Muscle of leg (tissue), 11 donors: ENCODE measurements around the gene TMEM167B. TPM values are rescaled to one million over a fixed set of nuclear protein-coding genes. Genes with fewer than 3 reads are reported as not detected.

Experiments
- DNase-seq: peaks from one replicate; pipeline ENCODE4 v3.0.0; 2013
- H3K27ac ChIP-seq: one replicate; pipeline ENCODE4 v1.5.1; 2013; ENCODE audit warnings: mild to moderate bottlenecking, low read length, control low read depth
- H3K27me3 ChIP-seq: one replicate; pipeline ENCODE4 v1.6.1; 2013; ENCODE audit warnings: low read length; ENCODE audit not compliant: control insufficient read depth, insufficient read depth
- H3K36me3 ChIP-seq: one replicate; pipeline ENCODE4 v1.6.1; 2013; ENCODE audit warnings: low read length; ENCODE audit not compliant: control insufficient read depth, insufficient read depth
- H3K4me1 ChIP-seq: one replicate; pipeline ENCODE4 v1.6.1; 2013; ENCODE audit warnings: low read length; ENCODE audit not compliant: control insufficient read depth, insufficient read depth
- H3K4me3 ChIP-seq: one replicate; pipeline ENCODE4 v1.5.1; 2013; ENCODE audit warnings: low read length, control low read depth
- H3K9me3 ChIP-seq: replicated peaks from 2 replicates; pipeline ENCODE4 v1.6.1; 2013; ENCODE audit warnings: low read depth, low read length; ENCODE audit not compliant: control insufficient read depth
- WGBS: methylation state at CpG from one replicate; pipeline ENCODE4 v1.1.5; 2013; ENCODE audit warnings: missing lambda C conversion rate; ENCODE audit not compliant: insufficient coverage; 5-methylcytosine and 5-hydroxymethylcytosine counted together
- polyA plus RNA-seq, 8 donors: library from polyadenylated mRNA; unstranded; fragments of 120-200 nt; gene quantifications; one replicate each; pipeline versions ENCODE4 v1.2.1 to v1.2.3, GENCODE V29; 2013; ENCODE audit warnings: inconsistent platforms in 1 of 8, low replicate concordance in 1 of 8; ENCODE audit not compliant: insufficient read length in 8 of 8, insufficient read depth in 1 of 8
- total RNA-seq: library from RNA; stranded (reverse); fragments of 120-200 nt; gene quantifications from one replicate; pipeline ENCODE4 v1.2.4, GENCODE V29; 2013

TMEM167B gene
- total and polyA plus RNA-seq, 9 donors, result 25.6 to 46.8 (median 38.5) TPM

DNA sequence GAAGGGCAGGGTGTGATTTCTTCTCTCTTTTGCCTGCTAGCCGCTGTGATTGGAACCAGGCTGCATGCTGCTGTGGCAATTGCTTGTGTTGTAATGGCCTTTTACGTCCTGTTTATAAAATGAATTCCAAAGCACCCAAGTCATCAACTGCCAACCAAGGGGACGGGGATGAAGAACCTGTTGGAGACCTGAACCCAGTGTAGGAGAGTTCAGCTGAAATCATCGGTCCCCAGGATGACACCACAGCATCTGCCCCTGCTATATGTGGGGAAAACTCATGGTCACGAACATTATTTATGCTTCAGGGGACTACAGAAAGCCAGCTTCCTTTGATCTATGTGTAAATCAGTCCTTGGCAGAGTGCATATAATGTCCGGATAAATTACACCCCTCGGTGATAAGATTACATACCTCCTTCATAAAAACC, 3.8 kb downstream of the TMEM167B start:
- H3K4me3 ChIP-seq, result no peak overlapping the region
- H3K36me3 ChIP-seq, result peaks cover 17% of the 10 kb centered on the region
- no peak for DNase-seq
- no peak overlapping the region for H3K27ac ChIP-seq
- H3K4me1 ChIP-seq, result peaks cover 20% of the 10 kb centered on the region
- WGBS, result 100% methylated on average over 1 of the region's 7 CpGs
- no peaks in the 10 kb centered on the region for H3K9me3 ChIP-seq
- no peaks in the 10 kb centered on the region for H3K27me3 ChIP-seq

DNA sequence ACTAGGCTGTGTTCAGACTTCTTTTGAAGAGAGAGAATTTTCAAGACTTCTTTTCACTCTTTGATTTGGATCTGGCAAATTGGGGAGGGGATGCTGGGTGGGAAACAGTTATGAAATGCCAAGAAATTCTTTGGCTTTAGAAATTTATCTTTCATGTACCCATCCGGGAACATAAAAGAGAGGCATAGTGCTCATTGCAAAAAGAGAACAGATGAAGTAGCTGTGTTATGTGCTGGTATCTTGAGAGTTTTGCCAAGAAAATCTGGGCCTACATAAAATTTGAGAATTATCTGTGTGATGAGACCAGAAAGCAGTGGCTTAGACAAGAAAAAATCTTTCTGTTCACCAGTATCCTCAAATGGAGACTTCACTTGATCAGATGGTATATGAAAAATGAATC, 4.3 kb downstream of the TMEM167B start:
- Histone ChIP-seq H3K27ac (no peak overlapping the region), H3K27me3 (no peaks in the 10 kb centered on the region), H3K36me3 (peaks cover 17% of the 10 kb centered on the region), H3K9me3 (no peaks in the 10 kb centered on the region), H3K4me3 (no peak overlapping the region), H3K4me1 (peaks cover 18% of the 10 kb centered on the region)
- WGBS, result no CpG with 5 or more reads among the region's 1 CpG
- no peak for DNase-seq

DNA sequence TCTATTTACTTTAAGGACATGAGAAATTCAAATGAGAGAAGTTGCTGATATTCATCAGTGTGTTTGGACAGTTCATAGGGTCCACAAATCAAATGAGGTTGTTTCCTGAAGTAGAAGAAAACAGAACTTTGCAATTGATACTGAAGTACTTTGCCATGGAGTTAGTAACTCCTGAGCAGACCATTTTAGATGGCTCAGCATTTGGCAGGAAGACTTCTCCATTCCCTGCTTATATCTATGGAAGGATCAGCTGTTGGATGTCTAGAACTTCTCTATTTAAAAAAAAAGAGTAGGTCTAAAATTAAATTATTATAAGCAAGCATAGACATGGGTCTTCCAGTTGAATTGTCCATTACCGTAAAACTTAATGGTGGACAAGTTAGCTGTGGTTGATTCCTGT, 5.1 kb downstream of the TMEM167B start:
- H3K4me1 ChIP-seq, result peaks cover 16% of the 10 kb centered on the region
- H3K27me3 ChIP-seq, result no peaks in the 10 kb centered on the region
- H3K4me3 ChIP-seq, result no peak overlapping the region
- WGBS, result no CpG with 5 or more reads among the region's 1 CpG
- no peak overlapping the region for H3K27ac ChIP-seq
- peaks cover 17% of the 10 kb centered on the region for H3K36me3 ChIP-seq
- DNase-seq, result peak; percentile 21
- no peaks in the 10 kb centered on the region for H3K9me3 ChIP-seq

GRCh38 chr1:109096120-109096519, 5.6 kb downstream of the TMEM167B start:
- Histone ChIP-seq H3K36me3 (peaks cover 17% of the 10 kb centered on the region), H3K27me3 (no peaks in the 10 kb centered on the region), H3K27ac (no peak overlapping the region), H3K9me3 (no peaks in the 10 kb centered on the region), H3K4me1 (peaks cover 18% of the 10 kb centered on the region), H3K4me3 (no peak overlapping the region)
- no peak for DNase-seq
- no CpG with 5 or more reads among the region's 1 CpG for WGBS

DNA sequence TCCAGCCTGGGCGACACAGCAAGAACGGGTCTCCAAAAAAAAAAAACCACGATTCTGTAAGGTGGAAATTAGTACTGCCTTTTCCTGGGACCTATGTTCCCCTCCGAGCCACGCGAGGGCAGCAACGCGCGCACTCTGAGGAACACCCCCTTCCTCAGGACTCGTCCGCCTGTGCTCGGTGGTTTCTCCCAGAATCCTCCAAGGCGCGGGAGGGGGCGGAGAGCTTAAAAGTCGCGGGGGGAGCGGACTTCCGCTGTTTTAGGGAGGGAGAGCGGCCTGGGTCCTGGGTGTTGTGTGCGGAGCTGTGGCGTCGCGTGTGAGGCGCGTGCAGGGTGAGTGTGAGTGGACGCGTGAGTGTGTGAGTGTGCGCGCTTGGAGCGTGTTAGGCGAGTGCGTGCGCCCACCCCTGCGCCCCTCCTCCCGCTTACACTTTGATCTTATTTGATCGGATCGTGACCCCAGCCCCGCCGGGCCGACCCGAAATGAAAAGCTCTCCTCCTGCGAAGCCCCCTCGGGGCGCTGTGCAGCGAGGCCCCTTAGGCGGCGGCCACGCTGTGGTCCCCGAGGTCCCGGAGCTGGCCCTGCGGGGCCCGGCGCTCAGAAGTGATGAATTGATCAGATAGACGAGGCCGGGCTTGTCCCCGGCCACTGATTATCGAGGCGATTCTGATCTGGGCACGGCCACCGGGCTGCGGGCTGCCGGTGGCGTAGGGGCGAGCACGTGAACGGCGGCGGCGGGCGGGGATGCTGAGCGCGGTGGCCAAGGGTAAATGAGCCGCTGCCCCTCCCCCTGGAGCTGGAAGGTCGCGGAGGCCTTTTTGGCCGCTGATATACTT, 9.6 kb downstream of the TMEM167B start:
- Histone ChIP-seq H3K4me1 (peaks cover 5% of the 10 kb centered on the region), H3K4me3 (peak overlapping the region; percentile 99), H3K27ac (peak overlapping the region; percentile 97), H3K36me3 (no peaks in the 10 kb centered on the region), H3K27me3 (no peaks in the 10 kb centered on the region), H3K9me3 (no peaks in the 10 kb centered on the region)
- DNase-seq, result peak; percentile 99
- WGBS, result under 1% methylated on average over 50 of the region's 77 CpGs

DNA sequence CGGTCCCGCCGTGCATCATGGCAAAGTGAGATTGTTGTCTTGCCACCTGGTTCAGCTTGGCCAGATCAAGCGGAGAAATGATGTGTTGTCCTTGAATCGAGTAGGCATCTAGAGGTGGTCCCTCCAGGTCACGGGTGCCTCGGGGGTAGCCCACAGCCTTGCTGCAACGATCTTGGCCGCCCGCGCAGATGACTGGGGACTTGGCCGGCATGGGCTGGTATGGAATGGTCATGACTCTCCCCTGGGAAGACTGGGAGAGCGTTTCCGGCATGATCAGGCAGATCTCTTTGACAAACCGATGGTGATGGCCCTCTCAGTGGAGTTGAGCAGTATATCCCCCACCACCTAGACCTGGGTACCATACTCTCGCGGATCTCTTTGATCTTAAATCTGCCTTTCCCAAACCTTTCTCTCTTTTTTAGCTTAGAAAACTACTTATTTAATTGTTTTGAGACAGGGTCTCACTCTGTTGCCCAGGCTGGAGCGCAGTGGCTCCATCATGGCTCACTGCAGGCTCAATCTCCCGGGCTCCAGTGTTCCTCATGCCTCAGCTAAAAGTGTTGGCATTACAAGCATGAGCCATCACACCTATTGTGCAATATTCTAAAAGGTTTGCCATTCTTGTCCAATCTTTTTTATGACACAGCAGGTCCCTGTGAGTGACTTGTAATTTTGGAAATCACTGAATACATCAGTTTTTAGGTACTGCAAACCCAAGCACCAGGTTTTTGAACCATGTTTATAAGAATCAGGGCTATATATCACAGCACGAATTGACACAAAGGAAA, 14.0 kb downstream of the TMEM167B start:
- H3K27ac ChIP-seq, result no peak overlapping the region
- no peaks in the 10 kb centered on the region for H3K9me3 ChIP-seq
- peaks cover 4% of the 10 kb centered on the region for H3K4me1 ChIP-seq
- no peak overlapping the region for H3K4me3 ChIP-seq
- WGBS, result 88% methylated on average over 19 of the region's 20 CpGs
- H3K27me3 ChIP-seq, result peaks cover 4% of the 10 kb centered on the region
- H3K36me3 ChIP-seq, result no peaks in the 10 kb centered on the region
- DNase-seq, result no peak

DNA sequence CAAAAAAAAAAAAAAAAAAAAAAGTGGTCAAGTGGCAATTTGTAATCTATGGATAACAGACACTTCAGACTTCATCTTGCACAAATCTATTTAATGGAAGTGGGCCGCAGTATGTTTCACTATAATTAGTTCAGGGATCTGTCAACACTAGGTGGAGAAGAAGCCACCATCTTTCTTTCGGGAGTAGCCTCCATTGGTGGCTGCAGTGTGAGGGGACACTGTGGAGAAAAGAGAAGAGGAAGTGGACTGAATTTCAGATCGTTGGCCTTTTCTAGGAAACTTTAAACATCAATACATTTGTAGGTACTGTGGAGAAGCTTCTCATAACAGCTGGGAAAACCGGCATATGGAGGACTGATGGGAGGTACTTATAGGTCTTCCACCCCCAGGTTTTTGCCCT, 15.3 kb downstream of the TMEM167B start:
- H3K4me3 ChIP-seq, result no peak overlapping the region
- H3K36me3 ChIP-seq, result no peaks in the 10 kb centered on the region
- no peak overlapping the region for H3K27ac ChIP-seq
- 83% methylated on average over 1 of the region's 4 CpGs for WGBS
- H3K9me3 ChIP-seq, result no peaks in the 10 kb centered on the region
- H3K4me1 ChIP-seq, result peaks cover 2% of the 10 kb centered on the region
- H3K27me3 ChIP-seq, result peaks cover 4% of the 10 kb centered on the region
- DNase-seq, result no peak

GRCh38 chr1:109107785-109108184, 17.2 kb downstream of the TMEM167B start:
- WGBS, result 79% methylated on average over 4 of the region's 7 CpGs
- Histone ChIP-seq H3K27ac (no peak overlapping the region), H3K4me3 (no peak overlapping the region), H3K4me1 (peaks cover 7% of the 10 kb centered on the region), H3K36me3 (no peaks in the 10 kb centered on the region), H3K27me3 (peaks cover 16% of the 10 kb centered on the region), H3K9me3 (no peaks in the 10 kb centered on the region)
- no peak for DNase-seq

DNA sequence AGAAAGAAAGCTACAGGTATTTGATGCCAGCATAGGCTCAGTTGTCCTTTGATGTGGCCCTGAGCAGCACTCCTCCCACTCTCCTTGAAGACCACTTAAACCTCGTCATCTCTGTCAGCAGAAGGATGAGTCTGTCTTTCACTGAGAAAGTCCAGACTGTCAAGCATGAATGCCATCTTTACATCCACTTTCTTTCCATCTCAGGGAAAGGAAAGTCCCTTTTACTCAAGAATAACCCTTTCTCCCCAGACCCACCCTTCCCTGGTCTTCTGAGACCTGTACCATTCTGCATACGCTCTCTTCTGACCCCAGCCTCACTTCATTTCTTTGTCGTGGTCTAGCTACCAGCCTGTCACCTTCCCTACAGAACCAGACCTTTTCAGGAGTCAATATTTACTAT, 19.3 kb downstream of the TMEM167B start:
- Histone ChIP-seq H3K9me3 (no peaks in the 10 kb centered on the region), H3K4me1 (peaks cover 21% of the 10 kb centered on the region), H3K27me3 (peaks cover 36% of the 10 kb centered on the region), H3K27ac (no peak overlapping the region), H3K36me3 (no peaks in the 10 kb centered on the region), H3K4me3 (no peak overlapping the region)
- 51% methylated on average over 3 of the region's 3 CpGs for WGBS
- no peak for DNase-seq

- H3K4me1 ChIP-seq, result peaks cover 21% of the 10 kb centered on the region
- peaks cover 42% of the 10 kb centered on the region for H3K27me3 ChIP-seq
- no peak for DNase-seq
- no peak overlapping the region for H3K4me3 ChIP-seq
- no peak overlapping the region for H3K27ac ChIP-seq
- H3K9me3 ChIP-seq, result no peaks in the 10 kb centered on the region
- H3K36me3 ChIP-seq, result no peaks in the 10 kb centered on the region
- WGBS, result 60% methylated on average over 2 of the region's 5 CpGs
These were observed 21.0 kb downstream of the TMEM167B start for GRCh38 chr1:109111386-109112055.
